SK-N-SH (cell line): ENCODE data around the gene ABHD1.
"Not testable (repeated sequence)": the region's sequence is repeated elsewhere in the genome, so short reads cannot be mapped to it uniquely, and the experiment has no call there.

Source experiments
- CHD2 ChIP-seq: fragments of 150-350 bp; IDR thresholded peaks from 2 replicates; pipeline ENCODE4 v1.6.1; 2018; ENCODE audit warnings: low read length; ENCODE audit not compliant: partially characterized antibody
- EZH2phosphoT487 ChIP-seq: fragments of 200-600 bp; sonication (generic); IDR thresholded peaks from 2 replicates; pipeline ENCODE4 v1.6.1; 2017; ENCODE audit warnings: low read depth, mixed run types, mild to moderate bottlenecking, antibody characterized with exemption, moderate library complexity, borderline replicate concordance
- GATA2 ChIP-seq: sonication (generic); formaldehyde crosslinking; IDR thresholded peaks from 2 replicates; pipeline ENCODE4 v1.5.0; 2020; ENCODE audit warnings: mild to moderate bottlenecking, missing genetic modification reagents
- JUND ChIP-seq: IDR thresholded peaks from 2 replicates; pipeline ENCODE4 v1.4.0; 2012
- POLR2AphosphoS5 ChIP-seq: IDR thresholded peaks from 2 replicates; pipeline ENCODE4 v1.6.1; 2012; ENCODE audit warnings: low read depth, low read length
- RFX5 ChIP-seq: IDR thresholded peaks from 2 replicates; pipeline ENCODE4 v1.6.1; 2012; ENCODE audit warnings: mild to moderate bottlenecking, improper control_type of control experiment, low read length
- SMC3 ChIP-seq: IDR thresholded peaks from 2 replicates; pipeline ENCODE4 v1.6.1; 2012; ENCODE audit warnings: low read depth, low read length, improper control_type of control experiment
- TAF1 ChIP-seq: IDR thresholded peaks from 2 replicates; pipeline ENCODE4 v1.6.1; 2012; ENCODE audit warnings: low read depth, mild to moderate bottlenecking, low read length, moderate library complexity, borderline replicate concordance
- TF ChIP-seq, protein P1 (sequence below): fragments of 200-600 bp; sonication (generic); IDR thresholded peaks from 2 replicates; pipeline ENCODE4 v1.6.1; 2017; ENCODE audit warnings: antibody characterized with exemption, mild to moderate bottlenecking, moderate library complexity
- TF ChIP-seq, protein P2 (sequence below): IDR thresholded peaks from 2 replicates; pipeline ENCODE4 v1.6.1; 2012; ENCODE audit warnings: mild to moderate bottlenecking, low read depth, low read length, moderate library complexity
- TF ChIP-seq, protein P3 (sequence below): fragments of 150-350 bp; IDR thresholded peaks from 2 replicates; pipeline ENCODE4 v1.6.1; 2017; ENCODE audit warnings: antibody characterized with exemption, low read length, low read depth, borderline replicate concordance
- TF ChIP-seq, protein P4 (sequence below): IDR thresholded peaks from 2 replicates; pipeline ENCODE4 v1.4.0; 2012; ENCODE audit warnings: low read depth

DNA sequence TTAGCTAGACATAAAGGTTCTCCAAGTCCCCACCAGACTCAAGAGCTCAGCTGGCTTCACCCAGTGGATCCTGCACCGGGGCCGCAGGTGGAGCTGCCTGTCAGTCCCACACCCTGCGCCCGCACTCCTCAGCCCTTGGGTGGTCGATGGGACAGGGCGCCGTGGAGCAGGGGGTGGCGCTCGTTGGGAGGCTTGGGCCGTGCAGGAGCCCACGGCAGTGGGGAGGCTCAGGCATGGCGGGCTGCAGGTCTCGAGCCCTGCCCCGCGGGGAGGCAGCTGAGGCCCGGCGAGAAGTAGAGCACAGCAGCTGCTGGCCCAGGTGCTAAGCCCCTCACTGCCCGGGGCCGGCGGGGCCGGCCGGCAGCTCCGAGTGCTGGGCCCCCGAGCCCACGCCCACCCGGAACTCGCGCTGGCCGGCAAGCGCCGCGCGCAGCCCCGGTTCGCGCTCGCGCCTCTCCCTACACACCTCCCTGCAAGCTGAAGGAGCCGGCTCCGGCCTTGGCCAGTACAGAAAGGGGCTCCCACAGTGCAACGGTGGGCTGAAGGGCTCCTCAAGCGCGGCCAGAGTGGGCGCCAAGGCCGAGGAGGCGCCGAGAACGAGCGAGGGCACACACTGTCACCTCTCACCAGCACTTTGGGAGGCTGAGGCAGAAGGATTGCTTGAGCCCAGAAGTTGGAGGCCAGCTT, 12.1 kb upstream of the ABHD1 start:
- TF ChIP-seq, protein P1, sequence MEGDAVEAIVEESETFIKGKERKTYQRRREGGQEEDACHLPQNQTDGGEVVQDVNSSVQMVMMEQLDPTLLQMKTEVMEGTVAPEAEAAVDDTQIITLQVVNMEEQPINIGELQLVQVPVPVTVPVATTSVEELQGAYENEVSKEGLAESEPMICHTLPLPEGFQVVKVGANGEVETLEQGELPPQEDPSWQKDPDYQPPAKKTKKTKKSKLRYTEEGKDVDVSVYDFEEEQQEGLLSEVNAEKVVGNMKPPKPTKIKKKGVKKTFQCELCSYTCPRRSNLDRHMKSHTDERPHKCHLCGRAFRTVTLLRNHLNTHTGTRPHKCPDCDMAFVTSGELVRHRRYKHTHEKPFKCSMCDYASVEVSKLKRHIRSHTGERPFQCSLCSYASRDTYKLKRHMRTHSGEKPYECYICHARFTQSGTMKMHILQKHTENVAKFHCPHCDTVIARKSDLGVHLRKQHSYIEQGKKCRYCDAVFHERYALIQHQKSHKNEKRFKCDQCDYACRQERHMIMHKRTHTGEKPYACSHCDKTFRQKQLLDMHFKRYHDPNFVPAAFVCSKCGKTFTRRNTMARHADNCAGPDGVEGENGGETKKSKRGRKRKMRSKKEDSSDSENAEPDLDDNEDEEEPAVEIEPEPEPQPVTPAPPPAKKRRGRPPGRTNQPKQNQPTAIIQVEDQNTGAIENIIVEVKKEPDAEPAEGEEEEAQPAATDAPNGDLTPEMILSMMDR, result not testable (repeated sequence)
- not testable (repeated sequence) for TF ChIP-seq CHD2; GATA2 (CRISPR knock-in tag); POLR2AphosphoS5; SMC3; TAF1; RFX5; JUND; EZH2phosphoT487
- TF ChIP-seq, protein P2, sequence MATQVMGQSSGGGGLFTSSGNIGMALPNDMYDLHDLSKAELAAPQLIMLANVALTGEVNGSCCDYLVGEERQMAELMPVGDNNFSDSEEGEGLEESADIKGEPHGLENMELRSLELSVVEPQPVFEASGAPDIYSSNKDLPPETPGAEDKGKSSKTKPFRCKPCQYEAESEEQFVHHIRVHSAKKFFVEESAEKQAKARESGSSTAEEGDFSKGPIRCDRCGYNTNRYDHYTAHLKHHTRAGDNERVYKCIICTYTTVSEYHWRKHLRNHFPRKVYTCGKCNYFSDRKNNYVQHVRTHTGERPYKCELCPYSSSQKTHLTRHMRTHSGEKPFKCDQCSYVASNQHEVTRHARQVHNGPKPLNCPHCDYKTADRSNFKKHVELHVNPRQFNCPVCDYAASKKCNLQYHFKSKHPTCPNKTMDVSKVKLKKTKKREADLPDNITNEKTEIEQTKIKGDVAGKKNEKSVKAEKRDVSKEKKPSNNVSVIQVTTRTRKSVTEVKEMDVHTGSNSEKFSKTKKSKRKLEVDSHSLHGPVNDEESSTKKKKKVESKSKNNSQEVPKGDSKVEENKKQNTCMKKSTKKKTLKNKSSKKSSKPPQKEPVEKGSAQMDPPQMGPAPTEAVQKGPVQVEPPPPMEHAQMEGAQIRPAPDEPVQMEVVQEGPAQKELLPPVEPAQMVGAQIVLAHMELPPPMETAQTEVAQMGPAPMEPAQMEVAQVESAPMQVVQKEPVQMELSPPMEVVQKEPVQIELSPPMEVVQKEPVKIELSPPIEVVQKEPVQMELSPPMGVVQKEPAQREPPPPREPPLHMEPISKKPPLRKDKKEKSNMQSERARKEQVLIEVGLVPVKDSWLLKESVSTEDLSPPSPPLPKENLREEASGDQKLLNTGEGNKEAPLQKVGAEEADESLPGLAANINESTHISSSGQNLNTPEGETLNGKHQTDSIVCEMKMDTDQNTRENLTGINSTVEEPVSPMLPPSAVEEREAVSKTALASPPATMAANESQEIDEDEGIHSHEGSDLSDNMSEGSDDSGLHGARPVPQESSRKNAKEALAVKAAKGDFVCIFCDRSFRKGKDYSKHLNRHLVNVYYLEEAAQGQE, result not testable (repeated sequence)
- TF ChIP-seq, protein P3, sequence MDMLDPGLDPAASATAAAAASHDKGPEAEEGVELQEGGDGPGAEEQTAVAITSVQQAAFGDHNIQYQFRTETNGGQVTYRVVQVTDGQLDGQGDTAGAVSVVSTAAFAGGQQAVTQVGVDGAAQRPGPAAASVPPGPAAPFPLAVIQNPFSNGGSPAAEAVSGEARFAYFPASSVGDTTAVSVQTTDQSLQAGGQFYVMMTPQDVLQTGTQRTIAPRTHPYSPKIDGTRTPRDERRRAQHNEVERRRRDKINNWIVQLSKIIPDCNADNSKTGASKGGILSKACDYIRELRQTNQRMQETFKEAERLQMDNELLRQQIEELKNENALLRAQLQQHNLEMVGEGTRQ, result not testable (repeated sequence)
- TF ChIP-seq, protein P4, sequence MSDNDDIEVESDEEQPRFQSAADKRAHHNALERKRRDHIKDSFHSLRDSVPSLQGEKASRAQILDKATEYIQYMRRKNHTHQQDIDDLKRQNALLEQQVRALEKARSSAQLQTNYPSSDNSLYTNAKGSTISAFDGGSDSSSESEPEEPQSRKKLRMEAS, result not testable (repeated sequence)
